ENCODE data around the gene MVD.

The MVD gene

GRCh38 chr16:88665148-88665547 lies 2.3 kb upstream of the MVD start:
- no peak overlapping the region for H3K4me3 ChIP-seq (ENCODE audit: low read depth, low read length)
- no peaks in the 10 kb centered on the region for H3K9me3 ChIP-seq (ENCODE audit: severe bottlenecking)
- H3K36me3 ChIP-seq, result no peaks in the 10 kb centered on the region
- no peak for DNase-seq
- H3K27ac ChIP-seq, result no peak overlapping the region
- TF ChIP-seq CTCF (IDR thresholded peaks at IDR 0.05; ENCODE audit: low read depth, low read length), result no peak
- H3K27me3 ChIP-seq (ENCODE audit: insufficient read depth, low read depth, severe bottlenecking), result no peaks in the 10 kb centered on the region

GRCh38 chr16:88662222-88662842 lies 559 bp downstream of the MVD start:
- no peak for TF ChIP-seq CTCF (IDR thresholded peaks at IDR 0.05; ENCODE audit: low read depth, low read length)

GRCh38 chr16:88661468-88661867 lies 1.4 kb downstream of the MVD start:
- DNase-seq, result no peak
- no peak overlapping the region for H3K27ac ChIP-seq
- no peaks in the 10 kb centered on the region for H3K9me3 ChIP-seq (ENCODE audit: severe bottlenecking)
- H3K36me3 ChIP-seq, result no peaks in the 10 kb centered on the region
- H3K4me3 ChIP-seq (ENCODE audit: low read depth, low read length), result no peak overlapping the region
- TF ChIP-seq CTCF (IDR thresholded peaks at IDR 0.05; ENCODE audit: low read depth, low read length), result no peak
- H3K27me3 ChIP-seq (ENCODE audit: insufficient read depth, low read depth, severe bottlenecking), result no peaks in the 10 kb centered on the region

More at GRCh38 chr16:88662222-88662842, 559 bp downstream of the MVD start:
- H3K27me3 ChIP-seq (ENCODE audit: insufficient read depth, low read depth, severe bottlenecking), result no peaks in the 10 kb centered on the region
- DNase-seq, result no peak
- no peaks in the 10 kb centered on the region for H3K36me3 ChIP-seq
- peak overlapping the region; percentile 70 for H3K4me3 ChIP-seq (ENCODE audit: low read depth, low read length)
- no peaks in the 10 kb centered on the region for H3K9me3 ChIP-seq (ENCODE audit: severe bottlenecking)
- peak overlapping the region; percentile 58 for H3K27ac ChIP-seq

- no peaks in the 10 kb centered on the region; the same call in 1 of the 2 replicates for H3K36me3 ChIP-seq
- H3K9me3 ChIP-seq (ENCODE audit: severe bottlenecking), result no peaks in the 10 kb centered on the region
- no peak for TF ChIP-seq CTCF (IDR thresholded peaks at IDR 0.05; ENCODE audit: low read depth, low read length)
- DNase-seq, result peak; percentile 34
- no peak overlapping the region for H3K4me3 ChIP-seq (ENCODE audit: low read depth, low read length)
- peak overlapping the region; percentile 29; the same call in 1 of the 2 replicates for H3K27ac ChIP-seq
- no peaks in the 10 kb centered on the region for H3K27me3 ChIP-seq (ENCODE audit: insufficient read depth, low read depth, severe bottlenecking)
Observed at GRCh38 chr16:88659160-88659559, 3.7 kb downstream of the MVD start.

GRCh38 chr16:88658714-88659113 lies 4.2 kb downstream of the MVD start:
- Histone ChIP-seq H3K4me3 (ENCODE audit: low read depth, low read length) (no peak overlapping the region), H3K9me3 (ENCODE audit: severe bottlenecking) (no peaks in the 10 kb centered on the region), H3K36me3 (no peaks in the 10 kb centered on the region; the same call in 1 of the 2 replicates), H3K27ac (peak overlapping the region; percentile 29; the same call in 1 of the 2 replicates), H3K27me3 (ENCODE audit: insufficient read depth, low read depth, severe bottlenecking) (no peaks in the 10 kb centered on the region)
- TF ChIP-seq CTCF (IDR thresholded peaks at IDR 0.05; ENCODE audit: low read depth, low read length), result no peak
- DNase-seq, result no peak

GRCh38 chr16:88657371-88657770 lies 5.5 kb downstream of the MVD start:
- TF ChIP-seq CTCF (IDR thresholded peaks at IDR 0.05; ENCODE audit: low read depth, low read length), result no peak
- no peak overlapping the region for H3K4me3 ChIP-seq (ENCODE audit: low read depth, low read length)
- H3K27ac ChIP-seq, result no peak overlapping the region
- H3K36me3 ChIP-seq, result no peaks in the 10 kb centered on the region; the same call in 1 of the 2 replicates
- no peaks in the 10 kb centered on the region for H3K9me3 ChIP-seq (ENCODE audit: severe bottlenecking)
- no peak for DNase-seq
- H3K27me3 ChIP-seq (ENCODE audit: insufficient read depth, low read depth, severe bottlenecking), result no peaks in the 10 kb centered on the region

Measured in WERI-Rb-1 (cell line).